Liver (tissue), 9 donors: Measurements from ENCODE around the gene IFNGR2. TPM values are rescaled to one million over a fixed set of nuclear protein-coding genes. Genes with fewer than 3 reads are reported as not detected.

Experiments
- DNase-seq: peaks from one replicate; pipeline ENCODE4 v3.0.0-alpha.2; 2017; ENCODE audit warnings: low spot score
- H3K27ac ChIP-seq, 2 donors: one replicate each; pipeline ENCODE4 v1.7.0; 2013; ENCODE audit warnings: inconsistent platforms in 2 of 2, low read length in 2 of 2, control low read depth in 1 of 2, low read depth in 1 of 2, mild to moderate bottlenecking in 1 of 2
- H3K27me3 ChIP-seq, 4 donors: one replicate each; pipeline versions ENCODE4 v1.6.1 to v1.7.0; 2013; ENCODE audit warnings: low read length in 3 of 4, inconsistent platforms in 1 of 4, mild to moderate bottlenecking in 1 of 4, moderate library complexity in 1 of 4; ENCODE audit not compliant: control insufficient read depth in 4 of 4, insufficient read depth in 4 of 4
- H3K36me3 ChIP-seq, 4 donors: one replicate each; pipeline versions ENCODE4 v1.6.1 to v1.7.0; 2013; ENCODE audit warnings: low read length in 3 of 4, mild to moderate bottlenecking in 3 of 4, low read depth in 1 of 4, moderate library complexity in 1 of 4; ENCODE audit not compliant: control insufficient read depth in 4 of 4, insufficient read depth in 3 of 4
- H3K4me1 ChIP-seq, 4 donors: one replicate each; pipeline versions ENCODE4 v1.6.1 to v1.7.0; 2013; ENCODE audit warnings: low read length in 3 of 4, mild to moderate bottlenecking in 3 of 4, moderate library complexity in 1 of 4; ENCODE audit not compliant: control insufficient read depth in 4 of 4, insufficient read depth in 4 of 4
- H3K4me3 ChIP-seq, 3 donors: one replicate each; pipeline versions ENCODE4 v1.6.1 to v1.7.0; 2013; ENCODE audit warnings: low read length in 3 of 3, control low read depth in 1 of 3, low read depth in 1 of 3, mild to moderate bottlenecking in 1 of 3
- H3K9ac ChIP-seq, 2 donors: one replicate each; pipeline ENCODE4 v1.7.0; 2013; ENCODE audit warnings: low read length in 2 of 2, mild to moderate bottlenecking in 2 of 2, moderate library complexity in 2 of 2, control low read depth in 1 of 2, low read depth in 1 of 2
- H3K9me3 ChIP-seq, 4 donors: one replicate each; pipeline versions ENCODE4 v1.6.1 to v1.7.0; 2013; ENCODE audit warnings: low read length in 3 of 4; ENCODE audit not compliant: control insufficient read depth in 4 of 4
- EGR1 ChIP-seq, 2 donors: IDR thresholded peaks; 2 replicates each; pipeline ENCODE4 v1.6.1; 2016 to 2018; ENCODE audit warnings: antibody characterized with exemption in 2 of 2, low read depth in 2 of 2
- FOXA1 ChIP-seq: IDR thresholded peaks from 2 replicates; pipeline ENCODE4 v1.6.1; 2016; ENCODE audit warnings: antibody characterized with exemption
- FOXA2 ChIP-seq: IDR thresholded peaks from 2 replicates; pipeline ENCODE4 v1.6.1; 2016; ENCODE audit warnings: antibody characterized with exemption
- GABPA ChIP-seq, 2 donors: IDR thresholded peaks in 1 of 2; conservative IDR thresholded peaks in 1 of 2; 2 replicates each; pipeline ENCODE4 v1.6.1; 2016; ENCODE audit warnings: antibody characterized with exemption in 2 of 2, mild to moderate bottlenecking in 1 of 2, moderate library complexity in 1 of 2
- HNF4A ChIP-seq, 2 donors: conservative IDR thresholded peaks; 2 replicates each; pipeline ENCODE4 v1.6.1; 2016; ENCODE audit warnings: antibody characterized with exemption in 2 of 2, mild to moderate bottlenecking in 2 of 2
- HNF4G ChIP-seq: IDR thresholded peaks from 2 replicates; pipeline ENCODE4 v1.6.1; 2016; ENCODE audit warnings: antibody characterized with exemption
- JUND ChIP-seq, 2 donors: IDR thresholded peaks; 2 replicates each; pipeline ENCODE4 v1.6.1; 2016; ENCODE audit warnings: antibody characterized with exemption in 2 of 2
- NR2F2 ChIP-seq: IDR thresholded peaks from 2 replicates; pipeline ENCODE4 v1.6.1; 2016; ENCODE audit warnings: antibody characterized with exemption
- RAD21 ChIP-seq, 2 donors: IDR thresholded peaks; 2 replicates each; pipeline ENCODE4 v1.6.1; 2016; ENCODE audit warnings: antibody characterized with exemption in 2 of 2, mild to moderate bottlenecking in 2 of 2
- REST ChIP-seq: IDR thresholded peaks from 2 replicates; pipeline ENCODE4 v1.6.1; 2016; ENCODE audit warnings: antibody characterized with exemption, mild to moderate bottlenecking
- RXRA ChIP-seq, 2 donors: IDR thresholded peaks; 2 replicates each; pipeline ENCODE4 v1.6.1; 2017 to 2018; ENCODE audit warnings: antibody characterized with exemption in 2 of 2, mild to moderate bottlenecking in 1 of 2
- SP1 ChIP-seq: IDR thresholded peaks from 2 replicates; pipeline ENCODE4 v1.6.1; 2018; ENCODE audit warnings: antibody characterized with exemption, mild to moderate bottlenecking
- TAF1 ChIP-seq: conservative IDR thresholded peaks from 2 replicates; pipeline ENCODE4 v1.6.1; 2016; ENCODE audit warnings: antibody characterized with exemption, mild to moderate bottlenecking
- YY1 ChIP-seq: IDR thresholded peaks from 2 replicates; pipeline ENCODE4 v1.6.1; 2016; ENCODE audit warnings: antibody characterized with exemption, mild to moderate bottlenecking
- ZBTB33 ChIP-seq: IDR thresholded peaks from 2 replicates; pipeline ENCODE4 v1.6.1; 2016; ENCODE audit warnings: antibody characterized with exemption
- WGBS: extraction: QIAGEN DNeasy Blood & Tissue Kit; methylation state at CpG from one replicate; pipeline ENCODE4 v1.1.7; 2013; 5-methylcytosine and 5-hydroxymethylcytosine counted together
- polyA plus RNA-seq, 2 donors: library from polyadenylated mRNA; stranded (reverse) in 1 of 2; unstranded in 1 of 2; fragments of 200-250 nt in 1 of 2; fragments of >200 nt in 1 of 2; fragmentation: Nextera tagmentation in 1 of 2; extraction: Ambion mirVana in 1 of 2; gene quantifications; one replicate each; pipeline versions ENCODE4 v1.2.1 to v1.2.3, GENCODE V29; 2013 to 2015
- total RNA-seq, 2 donors: library from RNA; depleted of rRNA; stranded (reverse); fragments of >200 nt; gene quantifications; one replicate each; pipeline ENCODE4 v1.2.3, GENCODE V29; 2014
- TF ChIP-seq, protein P1 (sequence below): IDR thresholded peaks from 2 replicates; pipeline ENCODE4 v1.6.1; 2016; ENCODE audit warnings: antibody characterized with exemption
- TF ChIP-seq, protein P2 (sequence below): fragments of 150-350 bp; IDR thresholded peaks from 2 replicates; pipeline ENCODE4 v1.5.1; 2017; ENCODE audit warnings: improper control_type of control experiment, low read depth, low read length; ENCODE audit not compliant: missing input control
- donor health status: healthy.
- donor health status: healthy.
- donor health status: healthy.
- donor health status: healthy.
- donor health status: healthy.

The IFNGR2 gene
- total and polyA plus RNA-seq, 4 donors = 23.0 to 24.3 (median 23.4) TPM

- H3K9ac ChIP-seq = no peak overlapping the region
- H3K36me3 ChIP-seq = peaks cover 5 to 45% (median 31%) of the 10 kb centered on the region in 4 donors
- H3K27me3 ChIP-seq = no peaks in the 10 kb centered on the region
- peaks cover 0 to 5% (median 3%) of the 10 kb centered on the region in 4 donors for H3K4me1 ChIP-seq
- WGBS = 54% methylated on average over 2 of the region's 2 CpGs
- H3K4me3 ChIP-seq = no peak overlapping the region
- H3K9me3 ChIP-seq = no peaks in the 10 kb centered on the region
- H3K27ac ChIP-seq = no peak overlapping the region
- TF ChIP-seq JUND (IDR thresholded peaks at IDR 0.05) (no peak), HNF4G (no peak), EGR1 (IDR thresholded peaks at IDR 0.05; ENCODE audit: low read depth in 2 of 2) (no peak), NR2F2 (no peak), YY1 (no peak), HNF4A (conservative IDR thresholded peaks at IDR 0.05) (no peak), RXRA (IDR thresholded peaks at IDR 0.05) (no peak), FOXA2 (no peak), FOXA1 (no peak), GABPA (IDR thresholded peaks at IDR 0.05 in 1 of 2, conservative IDR thresholded peaks at IDR 0.05 in 1 of 2) (no peak), RAD21 (IDR thresholded peaks at IDR 0.05) (no peak), TAF1 (no peak), ZBTB33 (no peak), REST (no peak)
- TF ChIP-seq, protein P1, sequence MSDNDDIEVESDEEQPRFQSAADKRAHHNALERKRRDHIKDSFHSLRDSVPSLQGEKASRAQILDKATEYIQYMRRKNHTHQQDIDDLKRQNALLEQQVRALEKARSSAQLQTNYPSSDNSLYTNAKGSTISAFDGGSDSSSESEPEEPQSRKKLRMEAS = no peak
- TF ChIP-seq, protein P2, sequence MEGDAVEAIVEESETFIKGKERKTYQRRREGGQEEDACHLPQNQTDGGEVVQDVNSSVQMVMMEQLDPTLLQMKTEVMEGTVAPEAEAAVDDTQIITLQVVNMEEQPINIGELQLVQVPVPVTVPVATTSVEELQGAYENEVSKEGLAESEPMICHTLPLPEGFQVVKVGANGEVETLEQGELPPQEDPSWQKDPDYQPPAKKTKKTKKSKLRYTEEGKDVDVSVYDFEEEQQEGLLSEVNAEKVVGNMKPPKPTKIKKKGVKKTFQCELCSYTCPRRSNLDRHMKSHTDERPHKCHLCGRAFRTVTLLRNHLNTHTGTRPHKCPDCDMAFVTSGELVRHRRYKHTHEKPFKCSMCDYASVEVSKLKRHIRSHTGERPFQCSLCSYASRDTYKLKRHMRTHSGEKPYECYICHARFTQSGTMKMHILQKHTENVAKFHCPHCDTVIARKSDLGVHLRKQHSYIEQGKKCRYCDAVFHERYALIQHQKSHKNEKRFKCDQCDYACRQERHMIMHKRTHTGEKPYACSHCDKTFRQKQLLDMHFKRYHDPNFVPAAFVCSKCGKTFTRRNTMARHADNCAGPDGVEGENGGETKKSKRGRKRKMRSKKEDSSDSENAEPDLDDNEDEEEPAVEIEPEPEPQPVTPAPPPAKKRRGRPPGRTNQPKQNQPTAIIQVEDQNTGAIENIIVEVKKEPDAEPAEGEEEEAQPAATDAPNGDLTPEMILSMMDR = no peak
- DNase-seq = no peak
Observed at GRCh38 chr21:33418691-33419090, 15.5 kb downstream of the IFNGR2 start.

GRCh38 chr21:33419538-33420123 is 16.4 kb downstream of the IFNGR2 start:
- DNase-seq = no peak
- no peak overlapping the region for H3K9ac ChIP-seq
- H3K27ac ChIP-seq = no peak overlapping the region
- no peaks in the 10 kb centered on the region for H3K27me3 ChIP-seq
- TF ChIP-seq NR2F2 = peak; percentile 93
- no peak for TF ChIP-seq SP1
- TF ChIP-seq EGR1 (IDR thresholded peaks at IDR 0.05; ENCODE audit: low read depth in 2 of 2) = no peak
- no peak for TF ChIP-seq RAD21 (IDR thresholded peaks at IDR 0.05)
- TF ChIP-seq RXRA (IDR thresholded peaks at IDR 0.05) = peak; percentile 14 to 23
- TF ChIP-seq, protein P2 = no peak
- TF ChIP-seq GABPA (IDR thresholded peaks at IDR 0.05 in 1 of 2, conservative IDR thresholded peaks at IDR 0.05 in 1 of 2) = no peak
- H3K4me3 ChIP-seq = no peak overlapping the region
- peaks cover 0 to 5% (median 3%) of the 10 kb centered on the region in 4 donors for H3K4me1 ChIP-seq
- 94% methylated on average over 12 of the region's 12 CpGs for whole genome bisulfite sequencing
- H3K36me3 ChIP-seq = peaks cover 11 to 49% (median 34%) of the 10 kb centered on the region in 4 donors
- H3K9me3 ChIP-seq = no peaks in the 10 kb centered on the region
